Activated T-helper 1 cell treated with anti-CD3 and anti-CD28 coated beads, Interleukin-2, amount 50 U/mL, for 16 hours (primary cell): ENCODE measurements around the gene TRABD2B.

Experiments used
- DNase-seq, 2 donors: peaks; one replicate each; pipeline ENCODE4 v3.0.0-alpha.2; 2020; ENCODE audit warnings: low read depth in 1 of 2, low spot score in 1 of 2

The TRABD2B gene

DNA sequence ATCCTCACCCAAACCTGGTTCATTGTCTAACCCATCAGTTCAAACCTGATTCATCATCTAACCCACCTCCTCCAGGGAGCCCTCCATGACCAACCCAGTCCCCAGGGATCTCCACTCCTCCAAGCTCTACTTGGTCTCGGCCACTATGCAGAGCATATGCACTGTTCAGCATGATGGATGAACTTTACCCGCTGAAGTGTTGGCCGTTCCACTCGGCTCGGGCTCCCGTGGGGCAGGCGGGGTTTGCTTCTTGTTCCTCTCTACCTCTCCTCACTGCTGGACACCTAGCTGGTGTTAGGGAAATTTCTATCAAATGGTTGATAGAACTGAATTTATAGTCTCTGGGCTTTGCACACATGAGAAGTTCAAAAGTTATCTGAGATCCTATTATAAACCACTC lies 111.0 kb downstream of the TRABD2B start:
- no peak for DNase-seq

DNA sequence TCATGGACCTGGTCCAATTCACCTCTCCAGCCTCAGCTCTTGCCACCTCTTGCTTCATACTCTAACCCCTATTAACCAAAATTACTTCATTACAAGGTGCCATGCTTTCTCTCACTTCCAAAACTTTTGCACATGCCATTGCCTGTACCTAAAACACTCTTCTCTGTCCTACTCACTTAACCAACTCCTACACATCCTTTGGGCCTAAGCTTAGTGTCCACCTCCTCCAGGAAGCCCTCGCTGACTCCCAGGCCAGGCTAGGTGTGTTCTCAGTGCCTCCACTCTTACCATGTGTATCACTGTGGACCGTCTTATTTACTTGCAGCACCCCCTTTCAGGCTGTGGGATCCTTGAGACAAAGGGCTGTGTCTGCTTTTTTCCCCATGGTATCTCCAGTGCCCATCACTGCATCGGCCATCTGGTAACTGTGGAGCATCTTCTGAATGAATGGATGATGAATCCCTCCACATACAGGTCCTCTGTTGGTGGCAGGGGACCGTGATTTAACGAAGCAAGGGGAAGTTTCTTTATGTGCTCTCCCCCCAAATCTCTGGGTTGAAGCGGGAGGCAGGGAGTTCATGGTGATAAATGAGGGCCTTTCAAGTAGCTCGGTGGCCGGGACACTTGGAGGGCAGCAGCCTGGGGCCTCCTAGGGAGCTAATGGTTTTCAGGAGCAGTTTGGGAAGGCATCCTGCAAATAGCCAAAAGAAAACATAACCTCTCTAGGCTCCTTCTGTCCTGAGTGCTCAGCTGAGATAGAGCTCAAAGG lies 111.9 kb downstream of the TRABD2B start:
- no peak for DNase-seq

DNA sequence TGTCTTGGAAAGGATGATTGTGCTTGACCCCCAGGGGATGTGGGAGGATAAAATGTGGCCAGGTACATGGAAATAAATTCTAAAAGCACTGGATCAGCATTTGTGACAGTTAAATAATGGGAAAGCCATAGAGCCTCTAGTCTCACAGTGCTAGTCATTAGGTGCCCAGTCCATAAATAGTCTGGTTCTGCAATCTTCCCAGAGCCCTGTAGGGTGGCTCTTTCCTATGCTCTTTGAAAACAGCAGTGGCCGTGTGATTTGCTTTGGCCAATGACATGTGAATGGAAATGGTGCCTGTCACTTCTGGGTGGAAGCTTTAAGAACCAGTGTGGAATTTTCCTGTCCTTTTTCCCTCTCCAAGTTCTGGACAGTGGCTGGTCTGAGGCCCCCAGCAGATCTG lies 113.2 kb downstream of the TRABD2B start:
- DNase-seq, result no peak

DNA sequence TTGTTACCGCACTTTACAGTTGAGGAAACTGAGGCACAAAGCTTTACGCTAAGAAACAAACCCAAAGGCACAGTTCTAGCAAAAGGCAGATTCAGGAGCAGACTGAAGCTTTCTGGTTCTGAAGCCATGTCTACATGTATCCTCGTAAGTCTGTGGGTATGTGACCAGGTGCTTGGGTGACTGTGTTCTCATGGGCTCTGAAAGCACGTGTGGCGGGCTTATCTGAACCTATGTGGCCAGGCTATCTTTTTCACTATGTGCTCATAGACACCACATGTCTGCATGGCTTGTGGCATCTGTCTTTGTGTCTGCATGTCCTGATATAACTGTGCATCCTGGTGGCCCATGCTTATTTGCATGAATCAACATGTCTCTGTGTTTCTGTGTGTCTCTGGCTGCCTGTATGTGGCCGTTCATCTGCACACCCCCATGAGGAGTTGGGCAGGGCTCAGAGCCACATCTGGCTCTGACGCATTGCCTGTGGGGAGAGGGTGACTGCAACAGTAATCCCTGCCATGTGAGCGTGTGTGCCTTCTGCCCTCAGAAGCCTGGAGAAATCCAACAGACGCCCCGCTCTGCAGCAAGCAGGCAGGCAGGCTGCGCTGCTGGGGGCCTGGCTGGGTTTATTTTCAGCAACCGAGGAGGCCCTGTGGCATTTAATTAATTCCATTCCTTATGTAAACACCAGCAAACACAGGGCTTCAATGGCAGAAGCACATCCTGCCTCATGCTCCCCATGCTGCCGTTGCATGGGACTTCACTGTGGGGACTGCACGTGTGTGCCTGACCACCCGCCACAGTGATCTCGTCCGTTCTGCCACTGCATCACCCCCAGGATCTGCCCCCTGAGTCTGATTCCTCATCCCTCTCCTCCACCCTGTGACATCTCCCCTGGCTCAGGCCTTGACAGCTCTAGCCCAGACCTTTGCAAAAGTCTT lies 115.4 kb downstream of the TRABD2B start:
- DNase-seq, result no peak

GRCh38 chr1:47876587-47876963 lies 120.6 kb downstream of the TRABD2B start:
- no peak for DNase-seq

DNA sequence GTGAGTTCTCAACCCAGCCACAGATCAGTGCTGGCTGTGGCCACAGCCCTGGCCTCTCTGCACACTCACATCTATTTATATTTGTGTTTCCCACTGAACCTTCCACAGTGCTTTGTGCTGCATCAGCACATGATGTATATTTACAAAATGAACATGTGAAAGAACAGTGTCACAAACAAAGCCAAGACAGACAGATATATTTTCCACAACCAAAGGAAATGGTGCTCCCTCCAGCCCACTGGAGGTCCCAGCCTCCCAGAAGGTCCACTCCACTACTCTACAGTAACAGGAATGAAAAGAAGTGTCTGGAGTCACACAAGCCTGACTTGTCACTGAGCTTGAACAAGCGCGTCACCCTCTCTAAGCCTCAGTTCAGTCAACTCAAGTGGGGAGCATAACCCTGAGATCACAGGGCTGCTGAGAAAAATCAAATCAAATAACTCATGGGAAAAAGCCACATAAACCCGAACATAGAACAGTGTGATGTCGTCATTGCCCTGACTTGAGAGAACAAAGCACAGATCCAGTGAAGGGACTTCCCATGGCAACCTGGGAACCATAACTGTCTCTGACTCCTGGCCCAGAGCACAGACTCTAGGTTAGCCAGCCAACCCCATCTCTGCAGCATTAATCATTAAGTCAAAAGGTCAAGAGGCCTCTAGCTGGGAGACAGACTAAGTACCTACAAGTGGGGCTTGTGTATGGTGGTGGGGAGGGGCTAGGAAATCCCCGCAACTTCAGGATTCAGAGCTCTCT lies 121.2 kb downstream of the TRABD2B start:
- no peak for DNase-seq

DNA sequence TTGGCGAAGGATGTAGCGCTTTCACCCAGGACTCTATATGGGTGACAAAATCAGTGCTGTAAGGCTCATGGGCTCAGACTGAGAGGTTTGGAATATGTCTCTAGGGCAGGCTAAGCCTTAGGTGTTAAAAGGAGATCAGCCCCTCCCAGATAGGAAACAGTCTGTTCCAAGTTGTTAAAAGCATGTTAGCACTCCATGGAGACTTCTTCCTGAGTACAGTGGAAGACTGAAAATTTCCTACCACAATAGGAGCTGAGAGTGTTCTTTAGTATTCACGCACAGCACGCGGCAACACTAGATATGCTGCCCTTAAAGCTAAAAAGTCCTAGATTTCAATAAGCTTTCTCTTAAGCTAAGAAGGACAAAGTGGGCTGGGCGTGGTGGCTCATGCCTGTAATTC lies 122.1 kb downstream of the TRABD2B start:
- no peak for DNase-seq

DNA sequence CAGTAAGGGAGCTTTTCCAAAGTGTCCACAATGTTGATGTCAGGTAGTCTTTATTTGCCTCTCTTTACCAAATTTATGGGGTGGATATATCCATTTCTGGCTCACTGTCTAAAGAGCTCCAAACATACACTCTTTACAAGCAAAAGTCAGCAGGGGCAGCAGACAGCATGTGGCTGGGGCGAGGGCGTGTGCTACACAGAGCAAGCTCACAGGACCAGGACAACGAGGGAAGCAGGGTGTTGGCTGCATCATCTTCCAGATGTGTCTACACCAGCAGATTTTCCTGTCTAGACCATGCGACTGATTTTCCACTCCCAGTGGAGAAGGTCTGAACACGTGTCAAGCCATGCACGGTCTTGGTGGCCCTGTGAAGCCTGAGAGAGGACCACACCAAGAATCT lies 123.8 kb downstream of the TRABD2B start:
- no peak for DNase-seq

- no peak for DNase-seq
These were observed 124.3 kb downstream of the TRABD2B start for GRCh38 chr1:47872886-47873285.

GRCh38 chr1:47871799-47872353 lies 125.3 kb downstream of the TRABD2B start:
- DNase-seq, result no peak

DNA sequence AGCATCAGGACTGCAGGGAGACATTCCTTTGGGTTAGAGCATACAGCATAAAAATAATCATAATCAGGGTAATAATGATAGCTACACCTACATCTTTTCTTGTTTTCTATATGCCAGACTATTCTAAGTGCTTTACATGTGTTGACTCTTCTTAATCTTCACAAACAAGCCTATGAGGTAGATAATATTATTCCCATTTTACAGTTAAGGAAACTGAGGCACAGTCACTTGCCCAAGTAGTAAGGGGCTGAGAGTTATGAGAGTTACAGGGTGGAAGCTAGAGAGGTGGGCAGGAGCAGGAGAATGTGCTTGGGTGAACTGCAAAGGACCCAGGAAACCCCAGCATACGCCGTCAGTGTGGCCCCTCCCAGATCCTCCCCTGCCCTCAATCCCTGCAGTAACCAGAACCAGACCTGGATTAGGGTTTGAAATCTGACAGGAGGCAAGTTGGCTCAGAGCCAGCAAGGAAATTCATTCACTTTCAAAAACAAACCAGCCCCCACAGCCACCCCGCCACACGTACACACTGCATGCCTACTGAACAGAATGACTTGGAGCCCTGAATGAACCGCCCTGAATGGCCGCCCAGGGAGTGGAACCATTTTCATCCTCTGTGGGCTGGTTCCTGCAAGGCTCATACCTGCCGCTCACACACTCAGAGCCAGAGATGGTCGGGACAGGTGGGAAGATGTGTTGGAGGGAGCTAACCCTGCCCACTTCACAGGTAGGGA lies 126.1 kb downstream of the TRABD2B start:
- DNase-seq, result no peak

GRCh38 chr1:47870480-47870879 lies 126.7 kb downstream of the TRABD2B start:
- no peak for DNase-seq

DNA sequence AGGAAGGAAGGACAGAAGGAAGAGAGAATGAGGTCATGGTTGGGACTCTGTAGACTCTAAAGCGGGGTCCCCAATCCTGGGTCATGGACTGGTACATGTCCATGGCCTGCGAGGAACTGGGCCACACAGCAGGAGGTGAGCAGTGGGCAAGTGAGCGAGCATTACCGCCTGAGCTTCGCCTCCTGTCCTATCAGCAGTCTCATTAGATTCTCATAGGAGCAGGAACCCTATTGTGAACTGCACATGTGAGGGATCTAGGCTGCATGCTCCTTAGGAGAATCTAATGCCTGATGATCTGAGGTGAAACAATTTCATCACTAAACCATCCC lies 128.9 kb downstream of the TRABD2B start:
- no peak for DNase-seq

DNA sequence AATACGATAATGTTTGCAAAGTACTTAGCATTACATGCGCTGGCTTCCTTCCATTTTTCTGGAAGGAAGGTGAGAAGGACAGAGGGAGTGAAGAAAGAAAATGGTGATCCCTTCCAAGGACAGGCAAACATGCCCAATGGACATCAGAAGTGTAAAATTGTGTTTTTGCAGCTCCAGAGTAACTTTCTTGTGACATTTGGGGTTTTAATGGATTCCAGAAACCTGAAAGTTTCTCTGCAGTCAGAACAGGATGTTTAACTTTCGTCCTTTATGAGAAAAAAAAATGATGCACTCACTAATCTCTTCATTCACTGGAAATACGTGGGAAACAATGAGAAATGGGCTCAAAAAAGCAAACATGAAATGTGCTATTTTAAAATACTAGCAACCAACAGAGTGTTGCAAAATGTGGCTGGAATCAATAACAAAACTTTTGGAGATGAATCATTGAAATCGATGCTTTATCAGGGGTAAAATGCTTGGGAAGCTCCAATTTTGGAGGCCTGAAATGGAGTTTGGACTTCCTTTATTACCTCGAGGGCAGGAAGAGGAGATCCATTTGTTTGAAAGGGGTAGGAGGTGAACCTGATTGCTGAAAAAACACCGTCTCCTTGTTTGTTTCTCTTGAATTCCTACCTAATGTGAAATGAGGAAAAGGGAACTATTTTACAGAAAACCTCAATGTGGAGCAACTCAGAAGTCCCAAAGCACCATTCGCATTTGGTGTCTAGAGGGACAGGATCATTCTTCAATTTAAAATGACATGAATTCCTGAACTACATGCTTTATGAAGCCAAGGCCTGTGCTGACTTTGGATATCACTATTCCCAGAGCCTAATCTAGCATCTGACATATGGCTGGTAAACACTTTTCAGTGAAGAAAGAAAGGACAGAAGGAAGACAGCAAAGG lies 129.5 kb downstream of the TRABD2B start:
- no peak for DNase-seq

DNA sequence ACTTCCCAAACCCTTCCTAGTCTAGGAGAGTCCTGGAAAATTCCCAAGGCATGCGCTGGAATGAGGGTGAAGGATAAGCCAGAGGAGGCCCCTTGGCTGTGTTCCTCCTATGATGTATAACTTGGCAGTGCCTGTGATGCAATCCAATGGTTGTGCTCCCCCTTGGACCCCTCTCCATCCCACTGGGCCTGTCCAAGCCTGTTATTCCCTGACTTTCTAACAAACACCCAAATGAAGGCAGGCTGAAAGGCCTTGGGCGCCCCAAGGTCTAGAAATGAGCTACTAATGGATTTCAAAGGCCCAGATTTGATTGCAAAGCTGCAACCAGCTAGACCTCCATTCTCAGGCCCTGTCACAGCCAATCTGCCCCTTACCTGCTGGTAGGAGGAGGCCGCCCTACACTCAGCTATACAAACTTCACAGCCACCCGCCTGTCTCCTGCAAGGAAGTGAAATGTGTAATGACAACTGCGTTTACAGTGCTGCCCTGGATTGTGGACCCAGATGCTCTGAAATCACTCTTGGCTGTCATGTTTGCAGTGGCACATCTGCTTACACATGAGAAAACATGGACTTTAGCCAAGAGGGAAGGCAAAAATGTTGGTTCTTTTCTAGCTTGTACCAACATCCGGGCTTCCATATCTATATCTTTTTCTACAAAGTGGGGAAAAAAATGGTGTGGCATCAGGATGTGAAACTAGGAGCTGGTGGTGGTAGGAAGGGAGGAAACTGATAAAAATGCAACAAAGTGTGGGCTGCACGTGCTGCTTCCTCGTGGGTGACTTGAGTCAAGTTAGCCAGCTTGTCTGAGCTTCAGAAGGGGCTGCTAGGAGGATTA lies 130.4 kb downstream of the TRABD2B start:
- no peak for DNase-seq

- DNase-seq, result no peak
These were observed 131.2 kb downstream of the TRABD2B start for GRCh38 chr1:47865881-47866535.

DNA sequence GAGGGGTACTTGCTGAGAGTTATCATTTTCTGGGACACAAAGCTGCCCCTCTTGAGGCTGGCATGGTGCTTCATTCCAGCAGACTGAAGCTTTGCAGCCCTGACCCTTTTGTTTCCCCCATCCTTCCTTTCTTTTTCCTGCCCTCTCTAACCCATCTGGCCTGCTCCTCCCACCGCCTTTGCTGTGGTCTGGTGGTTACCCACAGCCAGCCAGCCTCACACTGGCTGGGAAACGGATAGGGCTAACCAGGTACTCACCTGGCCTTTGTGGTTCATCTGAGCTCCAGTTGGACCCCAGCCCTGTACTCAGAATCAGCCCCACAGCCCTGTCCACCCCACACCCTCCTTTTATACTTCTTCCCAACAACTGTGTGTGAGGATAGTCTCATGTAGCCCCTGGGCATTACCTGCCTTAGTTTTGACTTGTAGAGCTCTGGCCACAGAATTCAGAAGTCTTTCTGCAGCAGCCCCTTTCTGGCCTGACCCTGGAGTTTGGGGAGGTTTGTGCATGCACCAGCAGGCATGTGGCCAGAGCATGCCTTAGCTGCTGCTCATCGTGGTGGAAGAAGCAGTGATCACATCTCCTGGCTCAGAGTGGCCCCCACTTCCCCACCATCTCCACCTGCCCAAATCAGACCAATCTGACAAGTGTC lies 138.0 kb downstream of the TRABD2B start:
- DNase-seq, result no peak

- no peak for DNase-seq
These were observed 140.2 kb downstream of the TRABD2B start for GRCh38 chr1:47856996-47857395.
